ENCODE data around the gene NELFE. TPM values are rescaled to one million over a fixed set of nuclear protein-coding genes. Genes with fewer than 3 reads are reported as not detected.

NELFE gene
- total and polyA plus RNA-seq, 4 donors, result 11.1 to 21.8 (median 13.0) TPM

GRCh38 chr6:31972709-31973350, 14.1 kb upstream of the NELFE start:
- TF ChIP-seq CTCF (IDR thresholded peaks at IDR 0.05; ENCODE audit: low read depth, low read length, missing input control) (no peak), SP1 (IDR thresholded peaks at IDR 0.05) (no peak), ZBTB33 (IDR thresholded peaks at IDR 0.05) (no peak), TAF1 (conservative IDR thresholded peaks at IDR 0.05) (no peak), RAD21 (IDR thresholded peaks at IDR 0.05) (no peak), GABPA (IDR thresholded peaks at IDR 0.05 in 1 of 2, conservative IDR thresholded peaks at IDR 0.05 in 1 of 2) (no peak), HNF4A (conservative IDR thresholded peaks at IDR 0.05) (no peak)
- Histone ChIP-seq H3K4me1 (ENCODE audit: control insufficient read depth in 4 of 4, insufficient read depth in 4 of 4, low read length in 3 of 4) (peaks cover 6 to 34% (median 29%) of the 10 kb centered on the region in 4 donors), H3K27ac (ENCODE audit: low read depth in 1 of 2, low read length in 2 of 2) (peak overlapping the region; percentile 98 to 99), H3K9me3 (ENCODE audit: control insufficient read depth in 4 of 4, low read length in 3 of 4) (no peaks in the 10 kb centered on the region), H3K36me3 (ENCODE audit: control insufficient read depth in 4 of 4, insufficient read depth in 3 of 4, low read depth in 1 of 4, low read length in 3 of 4) (peaks cover 6 to 27% (median 12%) of the 10 kb centered on the region in 4 donors), H3K4me3 (ENCODE audit: low read depth in 1 of 3, low read length in 3 of 3) (peak overlapping the region; percentile 69 to 93 (median 78)), H3K27me3 (ENCODE audit: control insufficient read depth in 4 of 4, insufficient read depth in 4 of 4, low read length in 3 of 4) (no peaks in the 10 kb centered on the region), H3K9ac (ENCODE audit: low read depth in 1 of 2, low read length in 2 of 2) (peak overlapping the region; percentile 69 to 82)
- 12% methylated on average over 19 of the region's 19 CpGs for WGBS
- no peak for DNase-seq (ENCODE audit: low spot score)

GRCh38 chr6:31971993-31972708, 13.4 kb upstream of the NELFE start, which contains the start of gene DXO:
Gene DXO (minus strand): TSS chr6:31972138. CDS start chr6:31971675, 463 bp downstream.
- Histone ChIP-seq H3K27ac (ENCODE audit: low read depth in 1 of 2, low read length in 2 of 2) (peak within 1 kb of the TSS; percentile 98 to 99), H3K9ac (ENCODE audit: low read depth in 1 of 2, low read length in 2 of 2) (peak within 1 kb of the TSS; percentile 69 to 82), H3K9me3 (ENCODE audit: control insufficient read depth in 4 of 4, low read length in 3 of 4) (no peaks in the 10 kb centered on the region), H3K27me3 (ENCODE audit: control insufficient read depth in 4 of 4, insufficient read depth in 4 of 4, low read length in 3 of 4) (no peaks in the 10 kb centered on the region), H3K4me1 (ENCODE audit: control insufficient read depth in 4 of 4, insufficient read depth in 4 of 4, low read length in 3 of 4) (peaks cover 6 to 34% (median 29%) of the 10 kb centered on the region in 4 donors), H3K36me3 (ENCODE audit: control insufficient read depth in 4 of 4, insufficient read depth in 3 of 4, low read depth in 1 of 4, low read length in 3 of 4) (peaks cover 6 to 34% (median 18%) of the 10 kb centered on the region in 4 donors), H3K4me3 (ENCODE audit: low read depth in 1 of 3, low read length in 3 of 3) (peak within 1 kb of the TSS; percentile 69 to 93 (median 78))
- DNase-seq (ENCODE audit: low spot score), result peak; percentile 95
- WGBS, result under 1% methylated on average over 62 of the region's 62 CpGs
- TF ChIP-seq SP1 (IDR thresholded peaks at IDR 0.05) (peak; percentile 66), ZBTB33 (IDR thresholded peaks at IDR 0.05) (no peak), GABPA (IDR thresholded peaks at IDR 0.05 in 1 of 2, conservative IDR thresholded peaks at IDR 0.05 in 1 of 2) (peak; percentile 88 to 96), FOXA2 (IDR thresholded peaks at IDR 0.05) (no peak), NR2F2 (IDR thresholded peaks at IDR 0.05) (peak; percentile 68), FOXA1 (IDR thresholded peaks at IDR 0.05) (no peak), YY1 (IDR thresholded peaks at IDR 0.05) (peak; percentile 49), ATF3 (IDR thresholded peaks at IDR 0.05) (peak; percentile 78), JUND (IDR thresholded peaks at IDR 0.05) (peak in 1 of 2 donors; percentile 29), RAD21 (IDR thresholded peaks at IDR 0.05) (peak in 1 of 2 donors; percentile 43), CTCF (IDR thresholded peaks at IDR 0.05; ENCODE audit: low read depth, low read length, missing input control) (no peak), HNF4A (conservative IDR thresholded peaks at IDR 0.05) (peak; percentile 49 to 64), REST (IDR thresholded peaks at IDR 0.05) (peak; percentile 54), TAF1 (conservative IDR thresholded peaks at IDR 0.05) (no peak), RXRA (IDR thresholded peaks at IDR 0.05) (peak in 1 of 2 donors; percentile 31), HNF4G (IDR thresholded peaks at IDR 0.05) (no peak)
- TF ChIP-seq, protein P1, sequence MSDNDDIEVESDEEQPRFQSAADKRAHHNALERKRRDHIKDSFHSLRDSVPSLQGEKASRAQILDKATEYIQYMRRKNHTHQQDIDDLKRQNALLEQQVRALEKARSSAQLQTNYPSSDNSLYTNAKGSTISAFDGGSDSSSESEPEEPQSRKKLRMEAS (IDR thresholded peaks at IDR 0.05), result peak; percentile 33
